HG03280 (cell line): ENCODE data around the gene CLEC4E.
"Not testable (repeated sequence)": the region's sequence is repeated elsewhere in the genome, so short reads cannot be mapped to it uniquely, and the experiment has no call there.

Source experiments
- ATAC-seq: cut with Tn5 transposase; IDR thresholded peaks from one replicate; pipeline ENCODE4 v1.9.1; 2021; ENCODE audit warnings: mild to moderate bottlenecking, moderate library complexity; ENCODE audit not compliant: unreplicated experiment

Gene CLEC4E, protein sequence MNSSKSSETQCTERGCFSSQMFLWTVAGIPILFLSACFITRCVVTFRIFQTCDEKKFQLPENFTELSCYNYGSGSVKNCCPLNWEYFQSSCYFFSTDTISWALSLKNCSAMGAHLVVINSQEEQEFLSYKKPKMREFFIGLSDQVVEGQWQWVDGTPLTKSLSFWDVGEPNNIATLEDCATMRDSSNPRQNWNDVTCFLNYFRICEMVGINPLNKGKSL

DNA sequence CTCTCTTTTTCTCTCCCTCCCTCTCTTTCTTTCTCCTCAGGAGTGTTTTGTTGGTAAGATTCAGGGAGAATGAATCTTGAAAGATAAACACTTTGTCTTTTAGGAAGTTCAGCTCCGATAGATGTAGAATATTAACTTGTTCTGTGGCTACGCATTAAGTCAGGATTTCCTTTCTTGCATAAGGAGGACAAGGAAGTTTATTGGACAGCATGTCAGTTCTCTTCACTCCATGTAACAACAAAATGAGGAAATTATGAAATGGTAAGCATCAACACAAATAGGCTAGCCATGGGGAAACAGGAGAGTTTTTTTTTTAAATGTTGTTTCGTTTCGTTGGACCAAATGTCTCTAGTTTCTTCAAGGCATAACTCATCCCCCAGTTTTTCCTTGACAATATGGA, at the start of gene CLEC4E:
CLEC4E (minus strand) TSS at position 75 of the 400 bp plus-strand sequence. CDS start 108 bp downstream, outside the sequence.
- not testable (repeated sequence) for ATAC-seq

DNA sequence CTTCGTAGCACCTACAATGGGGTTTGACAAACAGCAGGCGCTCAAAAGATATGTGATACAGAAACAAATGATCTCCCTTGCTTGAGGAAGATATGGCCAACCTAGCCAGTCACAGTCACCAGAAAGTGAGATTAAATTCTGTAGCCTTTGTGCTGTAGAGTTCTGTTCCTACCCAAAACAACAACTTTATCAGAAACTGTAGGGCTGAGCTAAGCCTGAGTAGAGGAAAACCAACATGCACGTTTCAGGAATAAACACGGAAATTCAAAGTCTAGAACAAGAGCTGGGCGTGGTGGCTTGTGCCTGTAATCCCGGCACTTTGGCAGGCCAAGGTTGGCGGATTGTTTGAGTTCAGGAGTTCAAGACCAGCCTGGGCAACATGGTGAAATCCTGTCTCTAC, 49.0 kb upstream of the CLEC4E start:
- no peak for ATAC-seq

- not testable (repeated sequence) for ATAC-seq
Measured at GRCh38 chr12:8584478-8584877, 43.8 kb upstream of the CLEC4E start.

GRCh38 chr12:8584004-8584403, 43.3 kb upstream of the CLEC4E start:
- ATAC-seq, result no peak

- ATAC-seq, result no peak
Measured at GRCh38 chr12:8581098-8581784, 40.5 kb upstream of the CLEC4E start.

DNA sequence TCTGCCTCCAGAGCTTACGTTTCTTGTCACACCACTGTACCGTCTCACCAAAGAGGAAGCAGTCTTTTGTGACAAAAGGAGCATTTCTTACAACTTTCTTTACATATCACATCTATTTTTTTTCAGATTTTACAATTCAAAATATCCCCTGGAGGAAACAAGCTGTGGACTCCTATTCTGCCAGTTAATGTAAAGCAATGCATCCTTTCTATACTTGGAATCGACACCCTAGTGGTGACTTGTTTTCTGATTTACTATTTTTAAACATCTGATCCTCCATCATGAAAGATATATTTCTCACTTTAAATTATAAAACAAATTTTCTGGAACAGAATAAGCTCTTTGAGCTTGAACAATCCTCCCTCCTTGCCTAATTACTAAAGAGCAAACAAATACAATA, 37.2 kb upstream of the CLEC4E start:
- ATAC-seq, result no peak

DNA sequence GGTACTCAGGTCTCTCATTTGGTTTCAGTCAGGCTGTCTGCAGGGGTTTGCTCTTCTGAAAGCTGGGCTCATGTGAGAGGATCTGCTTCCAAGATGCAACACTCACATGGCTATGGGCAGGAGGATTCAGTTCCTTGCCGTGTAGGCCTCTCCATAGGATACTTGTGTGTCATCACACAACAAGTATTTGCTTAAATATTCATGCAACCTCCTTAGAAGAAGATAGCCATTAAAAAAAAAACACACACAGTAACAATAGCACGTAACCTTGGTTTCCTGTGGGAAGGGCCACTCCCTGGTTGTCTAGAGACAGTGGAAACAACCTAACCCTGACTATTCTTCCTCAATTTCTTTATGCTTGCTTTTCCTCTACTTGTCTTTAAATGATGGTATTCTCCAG, 31.8 kb upstream of the CLEC4E start:
- no peak for ATAC-seq

DNA sequence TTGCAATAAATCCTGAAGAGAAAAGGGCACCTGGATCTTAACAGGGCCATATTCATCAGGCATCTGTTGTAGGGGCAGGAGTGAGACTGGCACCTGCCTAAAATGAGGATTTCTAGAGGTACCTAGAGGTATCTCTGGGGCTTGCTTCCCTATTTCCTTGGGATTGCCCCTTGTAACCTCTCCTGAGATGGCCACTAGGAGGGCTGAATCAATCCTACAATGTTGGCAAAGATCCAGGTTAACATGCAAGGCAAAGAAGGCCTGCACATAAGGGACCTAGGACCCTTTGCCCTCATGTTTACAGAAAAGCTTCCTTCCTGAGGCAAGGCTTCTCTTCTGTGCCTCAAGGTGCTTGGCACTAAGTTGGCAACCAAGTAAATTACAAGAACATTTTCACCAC, 25.8 kb upstream of the CLEC4E start:
- ATAC-seq, result no peak

GRCh38 chr12:8566052-8566451, 25.3 kb upstream of the CLEC4E start:
- not testable (repeated sequence) for ATAC-seq

DNA sequence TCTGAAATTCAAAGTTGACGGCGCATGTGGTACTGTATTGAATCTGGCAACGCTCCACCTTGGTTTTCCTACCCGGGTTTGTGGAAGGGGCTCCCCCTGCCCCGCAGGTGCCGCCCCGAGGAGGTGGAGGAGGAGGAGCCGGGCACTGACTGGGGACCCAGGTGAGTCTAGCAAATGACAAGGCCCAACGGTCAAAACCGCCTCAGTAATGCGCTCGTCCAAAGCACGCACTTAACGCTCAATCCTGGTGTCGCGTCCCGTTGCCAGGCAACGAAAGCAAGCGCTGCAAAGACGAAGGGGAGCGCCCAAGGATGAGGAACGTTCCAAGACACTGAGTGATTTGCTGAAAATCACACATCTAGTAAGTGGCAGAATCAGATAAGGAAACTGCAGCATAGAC, 24.0 kb upstream of the CLEC4E start:
- ATAC-seq, result no peak

DNA sequence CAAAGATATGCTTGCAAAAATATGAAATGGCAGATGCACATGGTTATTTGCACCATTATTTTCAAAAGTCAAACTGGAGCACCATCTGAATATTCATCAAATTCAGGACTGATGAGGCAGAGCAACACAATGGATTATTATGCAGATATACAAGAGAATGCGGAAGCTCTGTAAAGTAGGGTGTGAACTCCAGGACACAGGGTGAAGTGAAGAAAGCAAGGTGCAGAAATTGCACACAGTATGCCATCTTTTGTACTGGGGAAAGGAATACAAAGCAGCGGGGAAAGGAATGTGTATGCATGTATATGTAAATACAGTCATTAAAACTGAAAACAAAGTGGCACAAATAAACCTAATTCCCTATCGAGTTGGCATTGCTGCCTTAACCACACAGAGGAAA, 22.7 kb upstream of the CLEC4E start:
- no peak for ATAC-seq

- no peak for ATAC-seq
Measured at GRCh38 chr12:8562310-8562709, 21.6 kb upstream of the CLEC4E start.

DNA sequence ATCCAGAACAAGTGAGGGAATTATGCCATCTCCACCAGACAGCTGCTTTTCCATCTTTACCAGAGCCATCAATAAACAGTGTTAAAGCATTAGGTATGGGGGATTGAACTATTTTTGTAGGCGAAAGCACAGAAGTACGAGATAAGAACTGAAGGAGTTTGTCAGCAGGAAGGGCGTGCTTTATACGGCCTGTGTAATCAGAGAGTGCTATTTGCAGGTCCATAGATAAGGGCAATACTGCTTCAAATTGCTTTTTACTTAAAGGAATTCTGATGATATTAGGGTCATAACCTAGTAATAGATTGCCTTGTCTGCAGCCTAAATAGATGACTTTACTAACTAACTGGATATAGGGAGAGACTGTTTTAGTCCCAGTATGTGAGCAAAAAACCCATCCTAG, 20.3 kb upstream of the CLEC4E start:
- no peak for ATAC-seq

DNA sequence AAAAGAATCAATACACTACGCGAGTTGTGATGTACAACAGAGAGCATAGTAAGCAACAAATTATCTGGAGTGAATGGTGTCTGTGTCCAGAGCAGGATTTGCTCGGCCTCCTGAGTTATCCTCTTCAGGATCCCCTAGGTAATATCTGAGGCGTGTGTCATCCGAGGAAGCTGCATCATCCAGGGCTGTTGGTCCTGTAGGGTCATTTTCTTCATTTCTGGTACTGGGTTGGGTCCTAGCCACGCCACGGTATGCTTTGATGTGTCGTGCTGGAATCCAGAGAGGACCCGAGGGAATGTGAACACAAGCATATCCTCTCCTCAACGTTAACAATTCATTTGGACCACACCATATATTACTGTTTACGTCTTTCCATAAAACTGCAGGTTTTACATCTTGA, 19.0 kb upstream of the CLEC4E start:
- ATAC-seq, result no peak

DNA sequence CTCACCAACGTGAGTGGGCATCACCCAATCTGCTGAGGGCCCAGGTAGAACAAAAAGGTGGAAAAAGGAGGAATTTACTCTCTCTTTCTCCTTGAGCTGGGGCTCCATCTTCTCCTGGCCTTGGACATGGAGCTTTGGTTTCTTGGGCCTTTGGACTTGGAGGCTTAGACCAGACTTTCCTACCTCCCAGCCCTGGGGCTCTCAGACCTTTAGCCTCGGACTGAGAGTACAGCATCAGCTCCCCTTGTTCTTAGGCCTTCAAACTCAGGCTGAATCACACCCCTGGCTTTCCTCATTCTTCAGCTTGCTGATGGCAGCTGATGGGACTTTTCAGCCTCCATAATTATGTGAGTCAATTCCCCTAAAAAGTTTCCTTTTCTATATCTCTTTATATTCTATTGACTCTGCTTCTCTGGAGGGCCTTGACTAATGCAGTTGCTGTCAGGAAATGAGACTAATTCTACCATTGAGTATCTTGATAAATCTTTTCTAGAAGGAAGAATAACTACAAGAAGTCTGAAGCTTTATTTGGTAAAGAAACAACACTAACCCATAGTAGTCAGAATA, 15.9 kb upstream of the CLEC4E start:
- no peak for ATAC-seq

- no peak for ATAC-seq
Measured at GRCh38 chr12:8554451-8555195, 13.9 kb upstream of the CLEC4E start.

DNA sequence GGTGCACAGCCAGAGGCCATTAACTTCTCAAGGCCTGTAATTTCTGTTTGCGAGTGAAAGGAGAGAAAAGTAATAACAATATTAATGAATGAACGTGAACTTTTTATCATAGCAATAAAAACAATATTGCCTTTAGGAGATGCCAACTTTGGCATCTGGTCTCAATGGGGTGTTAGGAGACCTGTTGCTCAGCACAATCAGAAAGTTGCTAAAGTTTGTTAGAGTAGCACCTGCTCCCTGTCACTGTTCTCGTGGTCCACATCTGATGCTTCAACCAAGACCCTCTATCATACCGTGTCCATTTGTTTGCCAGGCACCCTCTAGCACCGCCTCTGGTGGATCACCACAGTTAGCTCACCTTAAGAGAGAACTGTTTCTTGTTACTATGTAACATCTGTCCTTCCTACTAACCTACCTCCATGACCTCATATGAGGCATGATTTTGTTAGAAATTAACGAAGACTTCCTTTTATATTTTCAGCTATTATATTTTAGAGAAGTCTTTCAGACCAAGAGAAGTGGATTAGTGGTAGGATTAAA, 12.5 kb upstream of the CLEC4E start:
- no peak for ATAC-seq

GRCh38 chr12:8549381-8549780, 8.7 kb upstream of the CLEC4E start:
- no peak for ATAC-seq

DNA sequence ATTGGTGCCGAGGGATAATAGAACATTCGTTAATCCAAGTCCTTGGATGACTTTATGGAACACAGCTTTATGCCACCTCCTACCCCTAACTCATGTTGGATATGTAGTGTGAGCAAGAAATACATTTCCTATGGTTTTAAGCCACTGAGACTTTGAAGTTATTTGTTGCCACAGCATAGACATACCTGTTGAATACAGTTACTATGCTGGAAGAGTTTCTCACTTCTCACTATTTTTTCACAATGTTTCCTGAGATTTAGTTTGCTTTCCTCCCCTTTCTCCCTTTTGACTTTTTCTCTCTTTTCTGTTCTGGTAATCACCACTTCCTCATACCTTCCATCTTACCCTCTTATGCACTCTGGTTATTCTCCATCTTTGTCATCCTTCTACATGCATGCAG, 7.5 kb upstream of the CLEC4E start:
- ATAC-seq, result no peak

- ATAC-seq, result no peak
Measured at GRCh38 chr12:8547645-8548044, 6.9 kb upstream of the CLEC4E start.

DNA sequence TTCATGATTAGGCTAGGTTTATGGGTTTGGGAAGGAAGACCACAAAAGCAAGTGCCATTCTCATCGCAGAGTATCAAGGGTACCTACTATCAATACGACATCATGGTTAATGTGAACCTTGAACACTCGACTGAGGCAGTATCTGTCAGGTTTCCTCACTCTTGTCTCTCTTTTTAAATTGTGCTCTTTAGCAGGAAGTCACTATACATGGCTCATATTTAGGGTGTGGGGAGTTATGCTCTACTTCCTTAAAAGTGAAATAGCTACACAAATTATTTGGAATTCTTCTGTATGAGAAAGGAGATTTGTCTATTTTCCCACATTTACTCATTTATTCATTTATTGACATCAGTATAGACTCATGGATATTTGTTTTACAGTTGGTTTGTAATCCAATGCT, 5.9 kb upstream of the CLEC4E start:
- ATAC-seq, result no peak
